Measurements from ENCODE around the gene POLH. TPM values are rescaled to one million over a fixed set of nuclear protein-coding genes. Genes with fewer than 3 reads are reported as not detected.

POLH gene
- total and polyA plus RNA-seq, 9 of the 15 experiments (the other 6 are each of a cell fraction or from before 2014, with no cell fraction given): 5.8 to 31.6 (median 20.6) TPM

- TF ChIP-seq STAG1 (CRISPR knock-in tag; IDR thresholded peaks at IDR 0.05; ENCODE audit: borderline replicate concordance) (no peak), ZBTB33 (CRISPR knock-in tag; IDR thresholded peaks at IDR 0.05) (peak; percentile 97), HMGN3 (IDR thresholded peaks at IDR 0.05; ENCODE audit: borderline replicate concordance, extremely low read depth, insufficient read length, low read depth, low read length) (no peak), ZBTB7A (IDR thresholded peaks at IDR 0.05; ENCODE audit: borderline replicate concordance, control insufficient read depth, low read depth, low read length) (no peak), CREB3 (tag; conservative IDR thresholded peaks at IDR 0.05; ENCODE audit: low read depth) (no peak), CREBBP (IDR thresholded peaks at IDR 0.05; ENCODE audit: low read depth, low read length) (no peak), E4F1 (CRISPR knock-in tag; IDR thresholded peaks at IDR 0.05; ENCODE audit: borderline replicate concordance) (no peak), POLR2G (IDR thresholded peaks at IDR 0.05; ENCODE audit: low read depth, low read length) (0 out of 2 replicates have a peak, but pooled peaks have one; percentile 39), ZNF12 (CRISPR knock-in tag; IDR thresholded peaks at IDR 0.05) (no peak), ESRRA (IDR thresholded peaks at IDR 0.05; ENCODE audit: borderline replicate concordance, low read depth) (no peak), POU5F1 (IDR thresholded peaks at IDR 0.05; ENCODE audit: borderline replicate concordance, low read depth, low read length, partially characterized antibody) (no peak), POLR2A (conservative IDR thresholded peaks at IDR 0.05) (no peak), SREBF2 (CRISPR knock-in tag; IDR thresholded peaks at IDR 0.05) (no peak), RFX1 (IDR thresholded peaks at IDR 0.05) (peak; percentile 60; the same call in 1 of the 2 replicates), STAT6 (CRISPR knock-in tag; IDR thresholded peaks at IDR 0.05) (no peak), PTRF (tag; IDR thresholded peaks at IDR 0.05) (no peak), ATF3 (IDR thresholded peaks at IDR 0.05) (peak; percentile 25), ATF3 (CRISPR knock-in tag; conservative IDR thresholded peaks at IDR 0.05) (no peak), ZNF143 (CRISPR knock-in tag; IDR thresholded peaks at IDR 0.05) (no peak)
Observed at GRCh38 chr6:43644940-43645612, 69.1 kb downstream of the POLH start, which contains the start of gene RSPH9 (continued).
